ENCODE results near the gene SPCS3. TPM values are rescaled to one million over a fixed set of nuclear protein-coding genes. Genes with fewer than 3 reads are reported as not detected.

SPCS3 gene
- total RNA-seq, 1 donor from 2014 or later = 118 TPM

DNA sequence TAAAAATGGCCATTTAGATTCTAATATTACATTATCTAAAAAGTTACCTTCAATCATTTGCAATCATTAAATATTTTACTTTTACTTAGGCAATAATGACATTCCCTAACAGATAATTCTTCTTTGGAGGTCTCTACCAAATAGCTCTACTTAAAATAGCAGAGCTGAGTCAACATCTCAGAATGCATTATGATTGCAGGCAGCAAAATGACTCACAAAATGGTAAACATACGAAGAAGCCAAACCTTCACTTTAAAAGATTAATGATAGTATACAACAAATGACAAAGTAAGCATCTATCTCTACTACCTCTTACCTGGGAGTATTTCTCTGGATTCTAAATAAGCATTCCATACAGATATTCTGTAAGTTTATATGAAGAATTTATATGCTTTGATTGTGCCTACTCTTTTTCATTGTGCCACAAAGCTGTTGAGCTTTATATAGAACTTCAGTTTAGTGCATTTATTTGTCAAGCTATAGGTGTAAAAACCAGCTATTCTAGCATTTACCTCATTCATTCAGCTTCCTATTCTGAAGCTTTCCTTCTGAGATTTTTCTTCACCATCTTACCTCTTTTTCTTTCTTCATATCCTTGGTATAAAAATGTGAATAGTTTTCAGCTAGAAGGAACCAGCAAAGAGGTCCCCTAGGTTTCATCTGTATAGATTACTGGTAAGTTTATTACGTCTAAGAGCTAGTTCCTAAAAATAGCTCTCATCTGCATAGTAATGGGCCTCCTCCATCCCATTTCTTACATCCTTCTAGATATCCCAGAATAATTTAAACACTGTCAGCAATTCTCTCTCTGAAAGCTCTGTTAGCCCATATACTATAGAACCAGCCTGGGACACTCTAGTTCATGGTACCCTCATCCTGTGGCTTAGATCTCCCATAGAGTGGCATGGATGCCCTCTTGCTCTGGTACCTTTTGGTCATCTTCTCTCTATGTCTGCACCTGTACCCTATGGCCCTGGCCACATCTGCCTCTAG lies 17.2 kb upstream of the SPCS3 start:
- Mint-ChIP-seq H3K27ac (ENCODE audit: unreplicated experiment) (no peak overlapping the region), H3K4me3 (ENCODE audit: unreplicated experiment) (no peak overlapping the region)
- TF ChIP-seq, protein P1, sequence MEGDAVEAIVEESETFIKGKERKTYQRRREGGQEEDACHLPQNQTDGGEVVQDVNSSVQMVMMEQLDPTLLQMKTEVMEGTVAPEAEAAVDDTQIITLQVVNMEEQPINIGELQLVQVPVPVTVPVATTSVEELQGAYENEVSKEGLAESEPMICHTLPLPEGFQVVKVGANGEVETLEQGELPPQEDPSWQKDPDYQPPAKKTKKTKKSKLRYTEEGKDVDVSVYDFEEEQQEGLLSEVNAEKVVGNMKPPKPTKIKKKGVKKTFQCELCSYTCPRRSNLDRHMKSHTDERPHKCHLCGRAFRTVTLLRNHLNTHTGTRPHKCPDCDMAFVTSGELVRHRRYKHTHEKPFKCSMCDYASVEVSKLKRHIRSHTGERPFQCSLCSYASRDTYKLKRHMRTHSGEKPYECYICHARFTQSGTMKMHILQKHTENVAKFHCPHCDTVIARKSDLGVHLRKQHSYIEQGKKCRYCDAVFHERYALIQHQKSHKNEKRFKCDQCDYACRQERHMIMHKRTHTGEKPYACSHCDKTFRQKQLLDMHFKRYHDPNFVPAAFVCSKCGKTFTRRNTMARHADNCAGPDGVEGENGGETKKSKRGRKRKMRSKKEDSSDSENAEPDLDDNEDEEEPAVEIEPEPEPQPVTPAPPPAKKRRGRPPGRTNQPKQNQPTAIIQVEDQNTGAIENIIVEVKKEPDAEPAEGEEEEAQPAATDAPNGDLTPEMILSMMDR (IDR thresholded peaks at IDR 0.05) = no peak

DNA sequence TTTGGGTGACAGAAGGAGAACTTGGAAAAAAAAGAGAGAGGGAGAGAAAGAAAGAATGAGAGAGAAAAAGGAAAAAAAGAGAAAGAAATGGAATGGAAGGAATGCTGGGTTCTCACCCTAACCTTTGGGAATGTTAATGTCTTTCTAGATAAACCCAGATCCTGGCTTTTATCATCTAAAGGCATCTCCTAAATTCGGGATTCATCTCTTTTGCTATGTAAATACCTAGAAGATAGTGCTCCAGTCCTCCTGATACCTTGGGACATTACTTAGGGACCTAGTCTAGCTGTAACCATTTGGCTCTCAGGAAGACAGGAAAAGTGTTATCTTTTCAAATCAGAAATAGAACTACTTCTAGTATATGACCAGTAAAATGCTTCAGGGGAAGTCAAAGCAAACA lies 15.8 kb upstream of the SPCS3 start:
- H3K36me3 Mint-ChIP-seq (ENCODE audit: unreplicated experiment) = no peaks in the 10 kb centered on the region
- TF ChIP-seq, protein P1 (IDR thresholded peaks at IDR 0.05) = no peak
- no peak overlapping the region for H3K27ac Mint-ChIP-seq (ENCODE audit: unreplicated experiment)
- H3K9me3 Mint-ChIP-seq (ENCODE audit: unreplicated experiment) = no peaks in the 10 kb centered on the region
- no peaks in the 10 kb centered on the region for H3K27me3 Mint-ChIP-seq (ENCODE audit: unreplicated experiment)
- DNase-seq (ENCODE audit: extremely low spot score, unreplicated experiment) = no peak
- no peak overlapping the region for H3K4me3 Mint-ChIP-seq (ENCODE audit: unreplicated experiment)
- H3K4me1 Mint-ChIP-seq (ENCODE audit: unreplicated experiment) = peaks cover 7% of the 10 kb centered on the region

More for the DNA sequence above, 17.2 kb upstream of the SPCS3 start:
- Mint-ChIP-seq H3K4me1 (ENCODE audit: unreplicated experiment) (peaks cover 7% of the 10 kb centered on the region), H3K36me3 (ENCODE audit: unreplicated experiment) (no peaks in the 10 kb centered on the region), H3K9me3 (ENCODE audit: unreplicated experiment) (no peaks in the 10 kb centered on the region), H3K27me3 (ENCODE audit: unreplicated experiment) (no peaks in the 10 kb centered on the region)
- DNase-seq (ENCODE audit: extremely low spot score, unreplicated experiment) = no peak

DNA sequence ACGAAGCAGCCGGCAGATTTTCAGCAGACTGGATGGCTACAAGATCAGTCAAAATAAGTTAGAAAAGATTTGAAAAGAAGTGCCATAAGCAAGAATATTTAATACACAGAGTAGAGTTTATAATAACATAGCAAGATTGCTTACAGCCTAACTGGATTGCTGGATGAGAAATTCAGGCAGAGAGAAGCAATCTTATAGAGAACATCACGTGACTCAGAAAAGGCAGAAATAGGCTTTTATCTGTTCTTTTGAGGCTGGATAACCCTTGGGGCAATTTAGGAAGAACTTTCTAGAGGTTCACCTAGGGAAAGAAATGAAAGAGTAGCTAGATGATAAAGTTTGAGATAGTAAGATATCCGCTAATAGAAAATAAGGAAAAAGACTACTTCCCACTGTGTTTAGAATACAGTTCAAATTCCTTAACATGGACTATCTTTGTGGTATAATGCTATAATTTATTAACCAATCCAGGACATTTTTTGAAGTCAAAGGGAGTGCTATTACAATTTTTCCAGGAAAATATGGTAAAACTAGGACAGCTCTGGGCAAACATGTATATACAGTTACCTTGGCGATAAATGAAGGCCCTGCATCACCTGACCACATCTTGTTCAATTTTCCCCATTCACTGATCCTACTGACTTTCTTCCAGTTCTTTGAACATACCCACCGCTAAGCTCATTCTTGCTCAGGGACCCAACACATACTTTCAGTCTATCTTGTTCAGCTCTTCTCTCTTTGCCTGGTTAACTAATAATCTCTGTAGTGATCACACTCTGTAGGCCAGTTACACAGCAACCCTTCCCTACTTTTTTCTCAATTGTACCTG lies 12.7 kb upstream of the SPCS3 start:
- Mint-ChIP-seq H3K27me3 (ENCODE audit: unreplicated experiment) (no peaks in the 10 kb centered on the region), H3K4me3 (ENCODE audit: unreplicated experiment) (no peak overlapping the region), H3K27ac (ENCODE audit: unreplicated experiment) (peak overlapping the region; percentile 1), H3K4me1 (ENCODE audit: unreplicated experiment) (peaks cover 7% of the 10 kb centered on the region), H3K36me3 (ENCODE audit: unreplicated experiment) (no peaks in the 10 kb centered on the region), H3K9me3 (ENCODE audit: unreplicated experiment) (no peaks in the 10 kb centered on the region)
- TF ChIP-seq, protein P1 (IDR thresholded peaks at IDR 0.05) = no peak
- DNase-seq (ENCODE audit: extremely low spot score, unreplicated experiment) = no peak

DNA sequence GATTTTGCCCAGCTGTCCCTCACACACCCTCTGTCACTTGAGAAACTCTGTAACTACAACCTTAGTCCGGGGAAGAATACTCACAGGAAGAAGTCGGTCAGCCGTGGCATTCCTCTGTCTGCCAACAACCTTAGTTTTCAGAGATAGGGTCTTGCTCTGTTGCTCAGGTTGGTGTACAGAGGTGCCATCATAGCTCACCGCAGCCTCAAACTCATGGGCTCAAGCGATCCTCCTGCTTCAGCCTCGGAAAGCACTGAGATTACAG lies 12.2 kb upstream of the SPCS3 start:
- Mint-ChIP-seq H3K9me3 (ENCODE audit: unreplicated experiment) (no peaks in the 10 kb centered on the region), H3K4me1 (ENCODE audit: unreplicated experiment) (peaks cover 2% of the 10 kb centered on the region), H3K36me3 (ENCODE audit: unreplicated experiment) (no peaks in the 10 kb centered on the region), H3K4me3 (ENCODE audit: unreplicated experiment) (no peak overlapping the region), H3K27ac (ENCODE audit: unreplicated experiment) (peak overlapping the region; percentile 1), H3K27me3 (ENCODE audit: unreplicated experiment) (no peaks in the 10 kb centered on the region)
- no peak for DNase-seq (ENCODE audit: extremely low spot score, unreplicated experiment)
- TF ChIP-seq, protein P1 (IDR thresholded peaks at IDR 0.05) = no peak

DNA sequence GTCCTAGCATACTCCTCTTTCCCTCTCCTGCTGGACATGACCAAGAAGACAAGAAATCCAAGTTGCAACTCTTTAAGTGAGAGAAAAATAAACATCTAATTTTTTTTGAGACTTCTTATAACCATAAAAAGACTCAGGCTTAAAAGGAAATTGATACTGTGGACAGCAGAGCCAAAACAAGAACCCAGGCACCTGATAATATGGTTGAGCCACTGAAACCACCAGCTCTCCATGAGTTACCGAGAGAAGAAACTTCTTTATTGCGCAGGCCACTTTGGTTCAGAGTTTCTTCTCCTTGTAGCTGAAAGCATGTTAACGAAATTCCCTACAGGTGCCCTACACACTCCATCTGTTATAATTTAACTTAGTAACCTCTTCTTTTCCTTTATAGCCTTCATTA lies 11.3 kb upstream of the SPCS3 start:
- Mint-ChIP-seq H3K4me3 (ENCODE audit: unreplicated experiment) (no peak overlapping the region), H3K9me3 (ENCODE audit: unreplicated experiment) (no peaks in the 10 kb centered on the region), H3K36me3 (ENCODE audit: unreplicated experiment) (no peaks in the 10 kb centered on the region), H3K4me1 (ENCODE audit: unreplicated experiment) (no peaks in the 10 kb centered on the region), H3K27me3 (ENCODE audit: unreplicated experiment) (no peaks in the 10 kb centered on the region), H3K27ac (ENCODE audit: unreplicated experiment) (no peak overlapping the region)
- no peak for DNase-seq (ENCODE audit: extremely low spot score, unreplicated experiment)
- TF ChIP-seq, protein P1 (IDR thresholded peaks at IDR 0.05) = no peak
